MCF 10A (cell line): ENCODE results near the gene NAGPA. TPM values are rescaled to one million over a fixed set of nuclear protein-coding genes. Genes with fewer than 3 reads are reported as not detected.

Source experiments
- BruUV-seq: library from RNA; stranded (reverse); fragments of 400-500 nt; replicated peaks from 2 replicates; lab custom pipeline; 2021; lab: Mats Ljungman, UMichigan
- CTCF ChIA-PET: fragments of 300-600 bp; sonication (Branson Sonifier 250); formaldehyde crosslinking; extraction: SDS; loops from one replicate; lab custom pipeline; 2021; ENCODE audit warnings: antibody characterized with exemption, inconsistent platforms; lab: Yijun Ruan, JAX
- POLR2A ChIA-PET: fragments of 300-600, 350-650 bp; sonication (Branson Sonifier 250); formaldehyde crosslinking; extraction: SDS; loops from one replicate; lab custom pipeline; 2020; ENCODE audit warnings: antibody characterized with exemption, inconsistent platforms; lab: Yijun Ruan, JAX
- DNase-seq: peaks from one replicate; pipeline ENCODE4 v3.0.0-alpha.2; 2018; ENCODE audit not compliant: unreplicated experiment
- H3K27ac Mint-ChIP-seq: one replicate; pipeline ENCODE4 v1.8.0; 2022; ENCODE audit warnings: mild to moderate bottlenecking, low read depth, mixed read lengths; ENCODE audit not compliant: unreplicated experiment
- H3K27me3 Mint-ChIP-seq: one replicate; pipeline ENCODE4 v1.8.0; 2022; ENCODE audit warnings: mixed read lengths; ENCODE audit not compliant: insufficient read depth, unreplicated experiment
- H3K36me3 Mint-ChIP-seq: one replicate; pipeline ENCODE4 v1.8.0; 2022; ENCODE audit warnings: mild to moderate bottlenecking, moderate library complexity, mixed read lengths; ENCODE audit not compliant: insufficient read depth, unreplicated experiment
- H3K4me1 Mint-ChIP-seq: one replicate; pipeline ENCODE4 v1.8.0; 2022; ENCODE audit warnings: mixed read lengths; ENCODE audit not compliant: insufficient read depth, unreplicated experiment
- H3K4me3 Mint-ChIP-seq: one replicate; pipeline ENCODE4 v1.8.0; 2022; ENCODE audit warnings: mild to moderate bottlenecking, moderate library complexity, mixed read lengths; ENCODE audit not compliant: unreplicated experiment
- H3K9me3 Mint-ChIP-seq: one replicate; pipeline ENCODE4 v1.8.0; 2022; ENCODE audit warnings: mixed read lengths; ENCODE audit not compliant: unreplicated experiment
- CTCF ChIP-seq: fragments of 200-600 bp; IDR thresholded peaks from one replicate; pipeline ENCODE4 v1.8.0; 2022; ENCODE audit warnings: antibody characterized with exemption, mild to moderate bottlenecking; ENCODE audit not compliant: unreplicated experiment
- intact Hi-C: fragments of 100-400 bp; cut with micrococcal nuclease; formaldehyde crosslinking; loops from 2 replicates; pipeline ENCODE4 v1.14.1; 2022
- total RNA-seq: library from RNA; stranded (reverse); gene quantifications from 2 replicates; pipeline ENCODE4 v1.2.3, GENCODE V29; 2022

The NAGPA gene
- total RNA-seq, 1 experiment from 2014 or later: 4.9 TPM

- no TSS peak for BruUV-seq
- TF ChIP-seq CTCF: no peak
- Mint-ChIP-seq H3K4me3 (no peak overlapping the region), H3K4me1 (peaks cover 21% of the 10 kb centered on the region), H3K9me3 (no peaks in the 10 kb centered on the region), H3K27me3 (peaks cover 7% of the 10 kb centered on the region), H3K27ac (no peak overlapping the region), H3K36me3 (no peaks in the 10 kb centered on the region)
- ChIA-PET POLR2A (no interaction called here), CTCF (interaction anchor here (0.6 to 1.3 kb wide), 3 partner anchors 12 to 489 kb away, joined by 3 to 5 read pairs (median 5); no protein-coding TSS in a partner anchor)
- intact Hi-C loops: loop anchor here (2.0 kb wide), 1 partner anchor 57 kb away; no protein-coding TSS in a partner anchor
- DNase-seq: no peak
These were observed 2.1 kb upstream of the NAGPA start for GRCh38 chr16:5035909-5036227.

GRCh38 chr16:5034167-5034523 lies 410 bp upstream of the NAGPA start:
- CTCF ChIA-PET: interaction anchor here (0.7 to 0.9 kb wide), 2 partner anchors 10 to 495 kb away, joined by 3 read pairs; no protein-coding TSS in a partner anchor
- TF ChIP-seq CTCF: no peak
- H3K27ac Mint-ChIP-seq: peak overlapping the region; percentile 73
- no peaks in the 10 kb centered on the region for H3K9me3 Mint-ChIP-seq
- no peak for DNase-seq
- no peaks in the 10 kb centered on the region for H3K27me3 Mint-ChIP-seq
- H3K4me1 Mint-ChIP-seq: peaks cover 21% of the 10 kb centered on the region
- intact Hi-C loops: loop anchor here (2.0 kb wide), 1 partner anchor 59 kb away; no protein-coding TSS in a partner anchor
- peak overlapping the region; percentile 84 for H3K4me3 Mint-ChIP-seq
- POLR2A ChIA-PET: interaction anchor here (0.5 to 2.8 kb wide), 11 partner anchors 10 to 489 kb away, joined by 3 to 17 read pairs (median 3); partner anchors contain the start of genes ALG1, NUDT16L1 and SEC14L5
- TSS peak; percentile 86 for BruUV-seq
- no peaks in the 10 kb centered on the region for H3K36me3 Mint-ChIP-seq

- ChIA-PET CTCF (interaction anchor here (0.5 to 0.9 kb wide), 2 partner anchors 59 to 904 kb away, joined by 3 to 4 read pairs; no protein-coding TSS in a partner anchor), POLR2A (interaction anchor here (0.9 to 2.8 kb wide), 4 partner anchors 9 to 339 kb away, joined by 3 to 17 read pairs (median 8); partner anchors contain the start of genes ALG1 and NUDT16L1)
- no peak for DNase-seq
- Mint-ChIP-seq H3K27ac (peak overlapping the region; percentile 46), H3K36me3 (no peaks in the 10 kb centered on the region), H3K27me3 (no peaks in the 10 kb centered on the region), H3K4me1 (peaks cover 21% of the 10 kb centered on the region), H3K4me3 (peak overlapping the region; percentile 84), H3K9me3 (no peaks in the 10 kb centered on the region)
- TSS peak; percentile 43 for BruUV-seq
- intact Hi-C loops: no loop called here
- no peak for TF ChIP-seq CTCF
These were observed 977 bp downstream of the NAGPA start for GRCh38 chr16:5032748-5033167.

- intact Hi-C loops: no loop called here
- Mint-ChIP-seq H3K4me3 (no peak overlapping the region), H3K27me3 (no peaks in the 10 kb centered on the region), H3K9me3 (no peaks in the 10 kb centered on the region), H3K27ac (no peak overlapping the region), H3K4me1 (peaks cover 19% of the 10 kb centered on the region), H3K36me3 (no peaks in the 10 kb centered on the region)
- POLR2A ChIA-PET: interaction anchor here (0.9 to 1.0 kb wide), 2 partner anchors 184 to 263 kb away, joined by 3 to 4 read pairs; partner anchors contain the start of genes GLYR1 and UBN1
- BruUV-seq: no TSS peak
- TF ChIP-seq CTCF: no peak
- DNase-seq: no peak
- CTCF ChIA-PET: interaction anchor here (0.6 to 1.5 kb wide), 4 partner anchors 41 to 95 kb away, joined by 3 read pairs; no protein-coding TSS in a partner anchor
These were observed 2.1 kb downstream of the NAGPA start for GRCh38 chr16:5031601-5032000.
